ENCODE measurements around the gene SEC61A1.

Gene SEC61A1

GRCh38 chr3:128077202-128077624 lies 25.0 kb downstream of the SEC61A1 start:
- no peak for DNase-seq (ENCODE audit: extremely low spot score)
- TF ChIP-seq, protein P1, sequence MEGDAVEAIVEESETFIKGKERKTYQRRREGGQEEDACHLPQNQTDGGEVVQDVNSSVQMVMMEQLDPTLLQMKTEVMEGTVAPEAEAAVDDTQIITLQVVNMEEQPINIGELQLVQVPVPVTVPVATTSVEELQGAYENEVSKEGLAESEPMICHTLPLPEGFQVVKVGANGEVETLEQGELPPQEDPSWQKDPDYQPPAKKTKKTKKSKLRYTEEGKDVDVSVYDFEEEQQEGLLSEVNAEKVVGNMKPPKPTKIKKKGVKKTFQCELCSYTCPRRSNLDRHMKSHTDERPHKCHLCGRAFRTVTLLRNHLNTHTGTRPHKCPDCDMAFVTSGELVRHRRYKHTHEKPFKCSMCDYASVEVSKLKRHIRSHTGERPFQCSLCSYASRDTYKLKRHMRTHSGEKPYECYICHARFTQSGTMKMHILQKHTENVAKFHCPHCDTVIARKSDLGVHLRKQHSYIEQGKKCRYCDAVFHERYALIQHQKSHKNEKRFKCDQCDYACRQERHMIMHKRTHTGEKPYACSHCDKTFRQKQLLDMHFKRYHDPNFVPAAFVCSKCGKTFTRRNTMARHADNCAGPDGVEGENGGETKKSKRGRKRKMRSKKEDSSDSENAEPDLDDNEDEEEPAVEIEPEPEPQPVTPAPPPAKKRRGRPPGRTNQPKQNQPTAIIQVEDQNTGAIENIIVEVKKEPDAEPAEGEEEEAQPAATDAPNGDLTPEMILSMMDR (IDR thresholded peaks at IDR 0.05; ENCODE audit: control extremely low read depth, extremely low read depth, low read depth, missing control alignments), result no peak
- CTCF ChIA-PET, result interaction anchor here (1.5 to 3.3 kb wide), 3 partner anchors 18 to 530 kb away, joined by 3 to 10 read pairs (median 4); no protein-coding TSS in a partner anchor
- POLR2A ChIA-PET, result no interaction called here

- ChIA-PET CTCF (interaction anchor here (1.5 to 3.3 kb wide), 2 partner anchors 17 to 24 kb away, joined by 4 to 10 read pairs; no protein-coding TSS in a partner anchor), POLR2A (no interaction called here)
- TF ChIP-seq, protein P1 (IDR thresholded peaks at IDR 0.05; ENCODE audit: control extremely low read depth, extremely low read depth, low read depth, missing control alignments), result no peak
- DNase-seq (ENCODE audit: extremely low spot score), result no peak
Observed at GRCh38 chr3:128077665-128078064, 25.4 kb downstream of the SEC61A1 start.

GRCh38 chr3:128078322-128078721 lies 26.1 kb downstream of the SEC61A1 start:
- TF ChIP-seq, protein P1 (IDR thresholded peaks at IDR 0.05; ENCODE audit: control extremely low read depth, extremely low read depth, low read depth, missing control alignments), result no peak
- no peak for DNase-seq (ENCODE audit: extremely low spot score)
- ChIA-PET CTCF (interaction anchor here (3.3 kb wide), 1 partner anchor 17 kb away, joined by 10 read pairs; no protein-coding TSS in a partner anchor), POLR2A (no interaction called here)

GRCh38 chr3:128078875-128079274 lies 26.6 kb downstream of the SEC61A1 start:
- TF ChIP-seq, protein P1 (IDR thresholded peaks at IDR 0.05; ENCODE audit: control extremely low read depth, extremely low read depth, low read depth, missing control alignments), result no peak
- ChIA-PET POLR2A (no interaction called here), CTCF (interaction anchor here (0.8 to 3.3 kb wide), 2 partner anchors 16 to 22 kb away, joined by 3 to 10 read pairs; no protein-coding TSS in a partner anchor)
- no peak for DNase-seq (ENCODE audit: extremely low spot score)

- ChIA-PET POLR2A (no interaction called here), CTCF (interaction anchor here (1.3 to 3.3 kb wide), 2 partner anchors 11 to 15 kb away, joined by 5 to 10 read pairs; no protein-coding TSS in a partner anchor)
- TF ChIP-seq, protein P1 (IDR thresholded peaks at IDR 0.05; ENCODE audit: control extremely low read depth, extremely low read depth, low read depth, missing control alignments), result no peak
- no peak for DNase-seq (ENCODE audit: extremely low spot score)
Observed at GRCh38 chr3:128079823-128080222, 27.6 kb downstream of the SEC61A1 start.

GRCh38 chr3:128080323-128081080 lies 28.3 kb downstream of the SEC61A1 start:
- no peak for DNase-seq (ENCODE audit: extremely low spot score)
- POLR2A ChIA-PET, result no interaction called here
- TF ChIP-seq, protein P1 (IDR thresholded peaks at IDR 0.05; ENCODE audit: control extremely low read depth, extremely low read depth, low read depth, missing control alignments), result no peak
- CTCF ChIA-PET, result interaction anchor here (1.3 to 3.3 kb wide), 3 partner anchors 11 to 53 kb away, joined by 5 to 10 read pairs (median 6); no protein-coding TSS in a partner anchor

Data from GM10248 (cell line).